HL-60/S4 treated with retinoic acid at 250 ng/mL for 4 days and 3 days (cell line): ENCODE data around the gene SIMC1.
"Not testable (repeated sequence)": the region's sequence is repeated elsewhere in the genome, so short reads cannot be mapped to it uniquely, and the experiment has no call there.

Source experiments
- in situ Hi-C: fragments of 300-500 bp; cut with MboI; formaldehyde crosslinking; loops from 2 replicates; pipeline ENCODE4 v1.7.0; 2022; ENCODE audit warnings: low sequenced_read_pairs

The SIMC1 gene

DNA sequence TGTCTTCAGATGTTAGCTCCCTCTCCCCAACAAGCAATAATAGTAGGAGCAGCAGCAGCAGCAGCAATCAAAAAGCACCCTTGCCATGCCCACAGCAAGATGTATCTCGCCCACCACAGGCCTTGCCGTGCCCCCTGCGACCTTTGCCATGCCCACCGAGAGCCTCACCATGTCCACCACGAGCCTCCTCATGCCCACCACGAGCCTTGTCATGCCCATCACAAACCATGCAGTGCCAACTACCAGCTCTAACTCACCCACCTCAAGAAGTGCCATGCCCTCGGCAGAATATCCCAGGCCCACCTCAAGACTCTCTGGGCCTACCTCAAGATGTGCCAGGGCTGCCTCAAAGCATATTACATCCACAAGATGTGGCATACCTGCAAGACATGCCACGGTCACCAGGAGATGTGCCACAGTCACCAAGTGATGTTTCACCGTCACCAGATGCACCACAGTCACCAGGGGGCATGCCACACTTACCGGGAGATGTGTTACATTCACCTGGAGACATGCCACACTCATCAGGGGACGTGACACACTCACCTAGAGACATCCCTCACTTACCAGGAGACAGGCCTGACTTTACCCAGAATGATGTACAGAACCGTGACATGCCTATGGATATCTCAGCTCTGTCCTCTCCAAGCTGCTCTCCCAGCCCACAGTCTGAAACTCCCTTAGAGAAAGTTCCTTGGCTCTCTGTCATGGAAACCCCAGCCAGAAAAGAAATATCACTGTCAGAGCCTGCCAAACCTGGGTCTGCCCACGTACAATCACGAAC, 52.0 kb downstream of the SIMC1 start:
- in situ Hi-C loops, result not testable (repeated sequence)

DNA sequence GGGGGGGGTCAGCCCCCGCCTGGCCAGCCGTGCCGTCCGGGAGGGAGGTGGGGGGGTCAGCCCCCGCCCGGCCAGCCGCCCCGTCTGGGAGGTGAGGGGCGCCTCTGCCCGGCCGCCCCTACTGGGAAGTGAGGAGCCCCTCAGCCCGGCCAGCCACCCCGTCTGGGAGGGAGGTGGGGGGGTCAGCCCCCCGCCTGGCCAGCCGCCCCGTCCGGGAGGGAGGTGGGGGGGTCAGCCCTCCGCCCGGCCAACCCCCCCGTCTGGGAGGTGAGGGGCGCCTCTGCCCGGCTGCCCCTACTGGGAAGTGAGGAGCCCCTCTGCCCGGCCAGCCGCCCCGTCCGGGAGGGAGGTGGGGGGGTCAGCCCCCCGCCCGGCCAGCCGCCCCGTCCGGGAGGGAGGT, 67.1 kb downstream of the SIMC1 start:
- in situ Hi-C loops, result not testable (repeated sequence)

- in situ Hi-C loops, result no loop called here
Observed at GRCh38 chr5:176317534-176318374, 79.5 kb downstream of the SIMC1 start.

GRCh38 chr5:176319827-176320554, 81.8 kb downstream of the SIMC1 start:
- in situ Hi-C loops, result no loop called here

DNA sequence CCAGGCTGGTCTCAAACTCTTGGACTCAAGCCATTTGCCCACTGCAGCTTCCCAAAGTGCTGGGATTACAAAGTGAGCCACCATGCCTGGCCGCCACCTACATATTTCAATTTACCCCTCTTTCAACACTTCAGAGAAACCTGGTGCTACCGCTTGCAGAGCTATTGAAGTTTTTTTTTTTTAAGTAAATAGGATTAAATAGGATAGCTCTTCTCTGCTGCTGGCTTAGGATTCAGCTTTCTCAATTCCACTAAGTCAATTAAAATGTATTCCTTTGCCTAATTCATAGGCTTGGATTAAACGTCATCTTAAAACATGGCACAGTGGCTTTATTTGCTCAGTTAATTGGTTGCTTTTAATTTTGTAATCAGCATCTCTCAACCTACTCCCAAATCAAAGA, 82.4 kb downstream of the SIMC1 start:
- in situ Hi-C loops, result no loop called here

- in situ Hi-C loops, result no loop called here
Observed at GRCh38 chr5:176334031-176334770, 96.0 kb downstream of the SIMC1 start.

DNA sequence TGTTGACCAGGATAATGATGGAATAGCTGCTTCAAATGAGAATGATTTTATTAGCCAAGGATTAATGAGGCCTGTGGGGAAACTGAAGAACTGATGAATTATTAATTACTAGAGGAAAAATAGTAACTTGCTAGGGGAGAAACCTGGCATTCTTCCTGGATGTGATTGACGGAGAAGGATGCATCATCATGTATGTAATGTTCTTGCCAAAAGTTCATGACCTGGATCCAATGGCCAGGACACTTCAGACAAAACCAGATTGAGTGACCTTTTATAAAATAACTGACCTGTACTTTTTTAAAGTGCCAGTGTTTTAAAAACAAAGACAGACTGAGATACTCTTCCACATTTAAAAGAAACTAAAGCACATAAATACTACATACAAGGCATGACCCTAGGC, 99.7 kb downstream of the SIMC1 start:
- in situ Hi-C loops, result no loop called here

DNA sequence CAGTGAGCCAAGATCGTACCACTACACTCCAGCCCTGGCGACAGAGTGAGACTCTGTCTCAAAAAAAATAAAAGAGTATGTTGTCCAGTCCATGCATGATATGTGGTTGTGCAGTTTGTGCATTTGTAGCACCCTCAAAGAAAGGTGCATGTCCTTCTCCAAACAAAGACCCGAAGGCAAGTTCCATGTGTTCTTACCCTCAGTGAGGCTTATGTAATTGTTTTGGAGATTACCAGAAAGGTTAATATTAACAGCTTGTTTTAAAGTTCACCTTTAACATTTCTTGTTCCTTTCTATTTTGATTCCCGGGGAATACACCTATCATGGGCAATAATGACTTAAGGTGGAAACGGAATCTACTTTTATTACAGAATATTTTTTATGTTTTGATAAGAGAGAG, 101.1 kb downstream of the SIMC1 start:
- in situ Hi-C loops, result no loop called here

- in situ Hi-C loops, result no loop called here
Observed at GRCh38 chr5:176341325-176342157, 103.3 kb downstream of the SIMC1 start.

GRCh38 chr5:176342158-176342483, 103.9 kb downstream of the SIMC1 start:
- in situ Hi-C loops, result no loop called here

GRCh38 chr5:176342766-176343458, 104.7 kb downstream of the SIMC1 start:
- in situ Hi-C loops, result no loop called here

- in situ Hi-C loops, result no loop called here
Observed at GRCh38 chr5:176350416-176350815, 112.2 kb downstream of the SIMC1 start.

DNA sequence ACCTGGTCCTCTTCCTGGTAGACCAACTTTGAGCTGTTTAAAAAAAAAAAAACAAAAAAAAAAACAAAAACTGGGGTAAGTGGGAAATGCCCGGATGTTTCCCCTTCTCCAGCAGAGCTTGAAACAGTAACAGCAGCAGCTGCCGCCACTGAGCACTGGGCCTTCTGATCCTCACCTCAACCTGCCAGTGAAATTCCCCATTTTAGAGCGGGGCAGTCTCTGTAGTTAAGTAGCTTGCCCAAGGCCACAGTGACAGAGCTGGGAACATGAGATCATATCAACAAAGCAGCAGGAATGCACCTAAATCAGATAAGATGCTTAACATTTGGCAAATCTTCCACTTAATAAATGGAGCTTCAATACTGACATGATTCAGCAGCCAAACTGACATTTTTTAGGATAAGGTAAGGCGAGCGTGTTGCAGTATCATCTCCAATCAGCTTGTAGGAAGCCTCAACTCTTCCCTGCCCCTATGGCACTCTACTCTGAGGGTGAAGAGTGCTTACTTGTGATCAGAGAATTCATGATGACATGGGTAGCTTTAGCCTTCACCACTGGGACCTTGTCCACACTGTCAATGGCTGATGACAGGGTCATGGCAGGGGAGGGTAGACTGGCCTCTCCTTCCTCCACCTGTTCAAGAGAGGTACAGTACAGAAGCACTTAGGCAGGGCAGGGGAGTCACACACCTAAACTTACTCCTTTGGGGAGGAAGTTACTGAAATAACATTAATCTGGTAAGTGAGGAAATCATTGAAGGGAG, 114.1 kb downstream of the SIMC1 start:
- in situ Hi-C loops, result no loop called here

DNA sequence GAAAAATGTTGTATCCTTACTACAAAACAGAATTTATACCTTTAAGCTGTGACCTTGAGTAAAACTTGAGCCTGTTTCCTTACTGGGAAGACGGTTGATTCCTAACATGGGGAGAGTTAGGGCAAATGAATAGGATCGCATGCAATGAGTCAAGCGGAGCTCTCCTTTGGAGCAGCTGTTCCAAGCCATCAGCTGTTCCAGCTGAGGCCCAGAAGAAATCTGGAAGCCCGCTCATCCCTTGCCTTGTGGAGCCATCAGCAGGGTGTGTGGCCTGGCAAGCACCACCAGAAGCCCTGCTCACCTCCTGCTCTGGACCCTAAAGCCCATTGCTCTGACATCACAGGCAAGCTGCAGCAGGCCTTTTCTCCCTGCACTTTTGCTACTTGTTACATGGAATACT, 115.3 kb downstream of the SIMC1 start:
- in situ Hi-C loops, result no loop called here

DNA sequence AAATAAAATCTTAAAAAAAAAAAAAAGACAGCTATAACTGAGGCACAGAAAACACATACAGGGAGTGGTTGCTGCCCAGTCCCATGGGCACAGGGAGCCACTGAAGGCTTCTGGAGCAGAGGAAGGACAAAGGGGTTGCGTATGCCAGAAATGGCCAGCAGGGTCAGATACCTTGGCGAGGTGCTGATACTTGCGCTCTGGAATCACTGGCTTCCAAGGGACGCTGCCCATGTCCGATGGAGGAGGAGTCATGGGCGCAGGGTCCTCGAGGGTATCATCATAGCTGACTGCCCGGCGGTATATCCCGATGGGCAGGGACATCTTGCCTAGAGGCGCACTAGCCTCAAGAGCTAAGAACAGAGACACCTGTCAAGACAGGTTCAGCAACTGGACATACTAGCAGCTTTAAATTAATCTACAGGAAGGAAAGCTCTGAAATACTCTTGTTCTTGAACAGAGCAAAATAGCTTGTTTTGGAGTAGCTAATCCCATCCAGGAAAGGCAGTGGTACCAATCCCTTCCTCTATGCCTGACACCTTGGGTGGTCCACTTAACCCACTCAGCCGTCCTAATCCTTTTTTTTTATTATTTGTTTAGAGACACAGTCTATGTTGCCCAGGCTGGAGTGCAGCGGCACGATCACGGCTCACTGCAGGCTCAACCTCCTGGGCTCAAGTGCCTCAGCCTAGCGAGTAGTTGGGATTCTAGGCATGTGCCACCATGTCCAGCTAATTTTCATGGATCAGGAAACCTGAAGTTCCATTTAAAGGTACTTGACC, 117.4 kb downstream of the SIMC1 start:
- in situ Hi-C loops, result no loop called here

- in situ Hi-C loops, result no loop called here
Observed at GRCh38 chr5:176356179-176356566, 117.9 kb downstream of the SIMC1 start.

- in situ Hi-C loops, result no loop called here
Observed at GRCh38 chr5:176359658-176360057, 121.4 kb downstream of the SIMC1 start.

GRCh38 chr5:176360894-176361436, 122.7 kb downstream of the SIMC1 start:
- in situ Hi-C loops, result no loop called here
